WTC11 (cell line): ENCODE data around the gene STX18.

ENCODE experiments used
- CREB1 ChIP-seq: sonication (generic); formaldehyde crosslinking; IDR thresholded peaks from 2 replicates; pipeline ENCODE4 v1.8.0; 2023; ENCODE audit warnings: mild to moderate bottlenecking, missing genetic modification reagents
- CTCF ChIP-seq: fragments of 200-600 bp; IDR thresholded peaks from 2 replicates; pipeline ENCODE4 v1.8.0; 2022; ENCODE audit warnings: antibody characterized with exemption
- E2F1 ChIP-seq: sonication (generic); formaldehyde crosslinking; IDR thresholded peaks from 2 replicates; pipeline ENCODE4 v1.8.0; 2022; ENCODE audit warnings: mild to moderate bottlenecking, missing genetic modification reagents
- IRF2 ChIP-seq: sonication (generic); formaldehyde crosslinking; IDR thresholded peaks from 2 replicates; pipeline ENCODE4 v1.8.0; 2022; ENCODE audit warnings: low read depth, missing genetic modification reagents, borderline replicate concordance

DNA sequence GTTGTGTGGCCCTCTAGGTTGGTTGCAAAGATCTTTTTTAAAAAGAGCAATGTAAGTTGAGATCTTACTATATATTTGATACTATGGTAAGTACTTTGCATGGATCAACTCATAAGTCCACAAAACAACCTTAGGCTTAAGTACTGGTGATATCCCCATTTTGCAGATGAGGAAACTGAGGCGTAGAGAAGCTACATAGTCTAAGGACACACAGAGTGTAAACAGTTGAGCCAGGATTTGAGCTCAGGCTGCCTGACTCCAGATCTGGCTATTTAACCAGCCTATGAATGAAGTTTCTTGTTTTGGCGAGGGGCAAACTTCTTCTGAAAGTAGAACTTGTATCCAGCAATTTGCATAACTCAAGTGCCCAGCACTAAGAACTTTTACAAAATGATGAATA is 38.6 kb upstream of the STX18 start:
- TF ChIP-seq CTCF: no peak
- TF ChIP-seq IRF2 (CRISPR knock-in tag): no peak
- TF ChIP-seq E2F1 (CRISPR knock-in tag): no peak
- no peak for TF ChIP-seq CREB1 (CRISPR knock-in tag)
